ENCODE measurements around the gene ETFA. TPM values are rescaled to one million over a fixed set of nuclear protein-coding genes. Genes with fewer than 3 reads are reported as not detected.

The ETFA gene
- total and polyA plus RNA-seq, 2 of the 8 experiments (the other 6 are each of a cell fraction or from before 2014, with no cell fraction given), result 60.9 to 90.0 TPM

GRCh38 chr15:76199106-76200082 is 111.9 kb downstream of the ETFA start:
- Histone ChIP-seq H4K20me1 (replicated peaks in 1 of 2; ENCODE audit: control insufficient read depth in 1 of 2, insufficient read depth in 2 of 2, low read length in 2 of 2) (no peaks in the 10 kb centered on the region), H2BK120ac (replicated peaks; ENCODE audit: low read depth, low read length) (no peak overlapping the region), H3K9ac (replicated peaks in 1 of 4; ENCODE audit: extremely low read depth in 1 of 4, low read depth in 3 of 4, low read length in 3 of 4) (no peak overlapping the region), H4K91ac (replicated peaks; ENCODE audit: insufficient read length, low read length) (no peak overlapping the region), H2AFZ (ENCODE audit: low read length) (no peak overlapping the region), H3K4ac (replicated peaks; ENCODE audit: insufficient read length, low read depth, low read length) (no peak overlapping the region), H4K8ac (ENCODE audit: extremely low read depth, insufficient read depth, low read length) (no peak overlapping the region; the same call in 1 of the 2 replicates), H3K18ac (ENCODE audit: extremely low read depth, low read length) (no peak overlapping the region), H2BK15ac (ENCODE audit: low read length) (no peak overlapping the region), H2BK12ac (ENCODE audit: low read depth, low read length) (0 out of 2 replicates have a peak overlapping the region, but pooled peaks have one; percentile 2), H3K9me3 (ENCODE audit: insufficient read depth in 2 of 2, low read depth in 1 of 2, low read length in 1 of 2) (no peaks in the 10 kb centered on the region), H2BK20ac (ENCODE audit: low read length) (no peak overlapping the region; the same call in 1 of the 2 replicates), H3K23ac (ENCODE audit: insufficient read length) (no peak overlapping the region), H3K27ac (ENCODE audit: low read depth, low read length) (no peak overlapping the region; the same call in 1 of the 2 replicates), H2BK5ac (ENCODE audit: low read depth, low read length) (no peak overlapping the region), H3K4me3 (ENCODE audit: extremely low read depth in 1 of 4, insufficient read depth in 2 of 4, low read depth in 3 of 4, low read length in 4 of 4) (no peak overlapping the region), H3K4me1 (replicated peaks in 1 of 4; ENCODE audit: control insufficient read depth in 3 of 4, insufficient read depth in 4 of 4, low read length in 3 of 4) (peaks cover 0 to 20% (median 6%) of the 10 kb centered on the region in 4 experiments; a peak in 4 of 7 replicates), H3K56ac (replicated peaks; ENCODE audit: insufficient read length, low read depth, low read length) (no peak overlapping the region), H4K5ac (ENCODE audit: insufficient read length, low read depth, low read length) (no peak overlapping the region), H3K79me2 (ENCODE audit: control insufficient read depth in 1 of 2, insufficient read depth in 2 of 2, low read length in 2 of 2) (no peaks in the 10 kb centered on the region), H3K4me2 (ENCODE audit: insufficient read depth in 1 of 2, low read depth in 2 of 2, low read length in 2 of 2) (no peak overlapping the region), H3K36me3 (ENCODE audit: control insufficient read depth in 2 of 4, insufficient read depth in 4 of 4, low read length in 3 of 4) (no peaks in the 10 kb centered on the region), H3K79me1 (ENCODE audit: low read depth, low read length) (no peaks in the 10 kb centered on the region), H2AK5ac (ENCODE audit: low read depth, low read length) (no peak overlapping the region), H3K14ac (ENCODE audit: insufficient read length) (no peak overlapping the region), H3K27me3 (replicated peaks in 1 of 4; ENCODE audit: control insufficient read depth in 3 of 4, extremely low read depth in 1 of 4, insufficient read depth in 3 of 4, low read length in 3 of 4) (no peaks in the 10 kb centered on the region; a peak in 1 of 7 replicates), H3K23me2 (ENCODE audit: low read depth, low read length) (no peaks in the 10 kb centered on the region)
- FAIRE-seq, result no peak
- ChIA-PET CTCF (ENCODE audit: partially characterized antibody) (interaction anchor here (1.0 to 3.3 kb wide), 9 partner anchors 8 to 135 kb away, joined by 3 to 13 read pairs (median 8); no protein-coding TSS in a partner anchor), POLR2A (ENCODE audit: partially characterized antibody) (no interaction called here)
- DNase-seq (ENCODE audit: low read depth in 1 of 2, low spot score in 2 of 2), result no peak
- 87% methylated on average over 19 of the region's 19 CpGs; no CpG with 5 or more reads in 1 of the 2 experiments for WGBS, 2 experiments (ENCODE audit: extremely low coverage in 1 of 2, insufficient coverage in 1 of 2, insufficient read length in 1 of 2, insufficient replicate concordance in 2 of 2, low coverage in 1 of 2, low lambda C conversion rate in 2 of 2, missing lambda C conversion rate in 1 of 2)
- TF ChIP-seq RBBP5 (IDR thresholded peaks at IDR 0.05; ENCODE audit: borderline replicate concordance, low read depth, low read length), result no peak
- no peak for TF ChIP-seq CTBP2 (IDR thresholded peaks at IDR 0.05; ENCODE audit: borderline replicate concordance, insufficient read depth, insufficient read length, low read length)
- no peak for TF ChIP-seq CBX8 (IDR thresholded peaks at IDR 0.05; ENCODE audit: borderline replicate concordance, low read depth, low read length)
- no peak for TF ChIP-seq FOSL1 (IDR thresholded peaks at IDR 0.05; ENCODE audit: insufficient read depth, low read depth, low read length)
- TF ChIP-seq CHD2 (IDR thresholded peaks at IDR 0.05; ENCODE audit: low read length), result no peak
- TF ChIP-seq MAFK (IDR thresholded peaks at IDR 0.05; ENCODE audit: low read depth, low read length), result no peak
- TF ChIP-seq POLR2AphosphoS5 (IDR thresholded peaks at IDR 0.05; ENCODE audit: low read depth, low read length), result no peak
- no peak for TF ChIP-seq CREB1 (IDR thresholded peaks at IDR 0.05)
- TF ChIP-seq TAF7 (optimal IDR thresholded peaks at IDR 0.05; ENCODE audit: borderline replicate concordance, low read depth, low read length), result no peak

Measured in H1 (cell line).